Measurements from ENCODE around the gene FFAR1.

Gene FFAR1

GRCh38 chr19:35321291-35321690 lies 26.4 kb upstream of the FFAR1 start:
- Histone ChIP-seq H3K9ac (ENCODE audit: low read length) (no peak overlapping the region), H3K4me1 (ENCODE audit: low read length) (no peaks in the 10 kb centered on the region), H3K4me2 (ENCODE audit: low read depth, low read length) (no peak overlapping the region), H3K36me3 (replicated peaks; ENCODE audit: insufficient read depth, low read length) (no peaks in the 10 kb centered on the region), H3K9me3 (replicated peaks; ENCODE audit: insufficient read depth, low read length) (no peaks in the 10 kb centered on the region), H3K9me2 (replicated peaks; ENCODE audit: insufficient read depth, low read length) (no peaks in the 10 kb centered on the region), H3F3A (ENCODE audit: insufficient read depth, low read length) (no peaks in the 10 kb centered on the region), H3K27ac (ENCODE audit: low read length) (no peak overlapping the region), H3K79me2 (ENCODE audit: low read length) (no peaks in the 10 kb centered on the region), H3K27me3 (replicated peaks; ENCODE audit: insufficient read depth, low read length) (peaks cover 66% of the 10 kb centered on the region), H2AFZ (ENCODE audit: low read length) (no peak overlapping the region), H3K4me3 (ENCODE audit: low read length) (no peak overlapping the region), H4K20me1 (ENCODE audit: insufficient read depth, low read length) (no peaks in the 10 kb centered on the region)
- DNase-seq: no peak
- TF ChIP-seq EZH2phosphoT487 (IDR thresholded peaks at IDR 0.05; ENCODE audit: low read length) (no peak), CTCF (IDR thresholded peaks at IDR 0.05; ENCODE audit: low read length) (no peak), EZH2 (optimal IDR thresholded peaks at IDR 0.05; ENCODE audit: low read depth, low read length) (no peak)

GRCh38 chr19:35322014-35322413 lies 25.7 kb upstream of the FFAR1 start:
- Histone ChIP-seq H2AFZ (ENCODE audit: low read length) (no peak overlapping the region), H3K4me2 (ENCODE audit: low read depth, low read length) (no peak overlapping the region), H3F3A (ENCODE audit: insufficient read depth, low read length) (no peaks in the 10 kb centered on the region), H3K4me1 (ENCODE audit: low read length) (no peaks in the 10 kb centered on the region), H3K27ac (ENCODE audit: low read length) (no peak overlapping the region), H3K9me2 (replicated peaks; ENCODE audit: insufficient read depth, low read length) (no peaks in the 10 kb centered on the region), H3K4me3 (ENCODE audit: low read length) (no peak overlapping the region), H3K9me3 (replicated peaks; ENCODE audit: insufficient read depth, low read length) (no peaks in the 10 kb centered on the region), H3K9ac (ENCODE audit: low read length) (no peak overlapping the region), H3K79me2 (ENCODE audit: low read length) (no peaks in the 10 kb centered on the region), H3K36me3 (replicated peaks; ENCODE audit: insufficient read depth, low read length) (no peaks in the 10 kb centered on the region), H3K27me3 (replicated peaks; ENCODE audit: insufficient read depth, low read length) (peaks cover 74% of the 10 kb centered on the region), H4K20me1 (ENCODE audit: insufficient read depth, low read length) (no peaks in the 10 kb centered on the region)
- no peak for TF ChIP-seq CTCF (IDR thresholded peaks at IDR 0.05; ENCODE audit: low read length)
- no peak for TF ChIP-seq EZH2phosphoT487 (IDR thresholded peaks at IDR 0.05; ENCODE audit: low read length)
- no peak for TF ChIP-seq EZH2 (optimal IDR thresholded peaks at IDR 0.05; ENCODE audit: low read depth, low read length)
- no peak for DNase-seq

GRCh38 chr19:35327642-35328041 lies 20.1 kb upstream of the FFAR1 start:
- H3K4me1 ChIP-seq (ENCODE audit: low read length): no peaks in the 10 kb centered on the region
- no peak overlapping the region for H3K9ac ChIP-seq (ENCODE audit: low read length)
- H2AFZ ChIP-seq (ENCODE audit: low read length): no peak overlapping the region
- no peak overlapping the region for H3K4me2 ChIP-seq (ENCODE audit: low read depth, low read length)
- no peaks in the 10 kb centered on the region for H4K20me1 ChIP-seq (ENCODE audit: insufficient read depth, low read length)
- H3K4me3 ChIP-seq (ENCODE audit: low read length): no peak overlapping the region
- H3K9me3 ChIP-seq (replicated peaks; ENCODE audit: insufficient read depth, low read length): no peaks in the 10 kb centered on the region
- H3K36me3 ChIP-seq (replicated peaks; ENCODE audit: insufficient read depth, low read length): no peaks in the 10 kb centered on the region
- no peak for DNase-seq
- H3F3A ChIP-seq (ENCODE audit: insufficient read depth, low read length): no peaks in the 10 kb centered on the region
- H3K9me2 ChIP-seq (replicated peaks; ENCODE audit: insufficient read depth, low read length): no peaks in the 10 kb centered on the region
- H3K27ac ChIP-seq (ENCODE audit: low read length): no peak overlapping the region
- TF ChIP-seq CTCF (IDR thresholded peaks at IDR 0.05; ENCODE audit: low read length) (peak; percentile 21), EZH2phosphoT487 (IDR thresholded peaks at IDR 0.05; ENCODE audit: low read length) (no peak), EZH2 (optimal IDR thresholded peaks at IDR 0.05; ENCODE audit: low read depth, low read length) (no peak)
- no peaks in the 10 kb centered on the region for H3K79me2 ChIP-seq (ENCODE audit: low read length)
- peaks cover 80% of the 10 kb centered on the region for H3K27me3 ChIP-seq (replicated peaks; ENCODE audit: insufficient read depth, low read length)
